ENCODE measurements around the gene CDYL. TPM values are rescaled to one million over a fixed set of nuclear protein-coding genes. Genes with fewer than 3 reads are reported as not detected.
A peak's percentile ranks its signal among the peaks of the same experiment; 100 is the strongest.
"Not testable (repeated sequence)": the region's sequence is repeated elsewhere in the genome, so short reads cannot be mapped to it uniquely, and the experiment has no call there.

Gene CDYL
- polyA plus RNA-seq, 3 donors: 27.2 to 30.3 (median 27.4) TPM

DNA sequence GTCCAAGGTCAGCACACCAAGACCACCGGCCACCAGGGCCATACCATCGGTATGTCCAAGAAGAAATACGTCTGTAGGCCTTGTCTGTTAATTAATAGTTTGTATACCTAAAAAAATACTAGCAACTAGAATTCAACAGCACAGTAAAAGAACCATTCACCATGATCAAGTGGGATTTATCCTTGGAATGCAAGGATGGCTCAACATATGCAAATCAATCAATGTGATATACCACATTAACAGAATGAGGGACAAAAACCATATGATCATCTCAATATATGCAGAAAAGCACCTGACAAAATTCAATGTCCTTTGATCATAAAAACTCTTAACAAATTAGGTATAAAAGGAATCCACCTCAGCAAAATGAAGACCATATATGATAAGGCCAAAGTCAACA lies 203.2 kb downstream of the CDYL start:
- DNase-seq (ENCODE audit: low read depth in 3 of 3, low spot score in 2 of 3): no peak

DNA sequence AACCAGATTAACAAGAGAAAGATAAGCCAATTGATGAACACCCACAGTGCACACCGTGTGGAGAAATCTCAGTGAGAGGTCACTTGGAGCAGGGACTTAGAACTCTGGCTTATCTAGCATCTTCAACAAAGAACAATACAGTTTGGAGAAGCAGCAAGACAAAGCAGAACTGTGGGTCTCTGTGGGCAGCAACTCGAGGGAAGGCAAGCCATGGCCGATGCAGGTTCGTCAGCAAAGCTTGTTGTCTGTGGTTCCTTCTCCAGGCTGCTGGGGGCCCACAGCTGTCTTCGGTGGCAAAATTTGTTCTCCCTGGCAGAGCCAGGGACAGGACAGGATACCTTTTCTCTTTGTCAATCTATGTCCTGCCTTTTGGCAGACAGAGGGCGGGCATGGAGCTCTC lies 205.6 kb downstream of the CDYL start:
- no peak for DNase-seq (ENCODE audit: low read depth in 3 of 3, low spot score in 2 of 3)

DNA sequence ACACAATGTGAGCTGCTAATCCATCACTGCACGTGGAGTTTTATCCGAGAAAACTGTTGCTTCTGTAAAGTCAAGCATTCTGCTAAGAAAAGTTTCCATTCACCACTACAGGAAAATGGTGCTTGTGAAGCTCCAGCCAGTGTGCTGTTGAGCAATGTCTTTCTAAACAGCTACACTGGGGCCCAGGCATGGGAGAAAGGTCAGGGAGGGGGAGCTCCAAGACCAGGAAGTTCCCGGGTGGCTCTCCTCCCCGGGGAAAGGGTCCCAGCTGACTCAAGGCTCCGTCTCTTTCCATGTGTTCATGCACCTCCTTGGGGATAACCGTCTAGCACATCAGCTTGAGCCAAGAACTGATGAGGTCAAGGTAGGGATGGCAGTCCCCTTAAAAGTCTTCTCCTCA lies 207.1 kb downstream of the CDYL start:
- no peak for DNase-seq (ENCODE audit: low read depth in 3 of 3, low spot score in 2 of 3)

DNA sequence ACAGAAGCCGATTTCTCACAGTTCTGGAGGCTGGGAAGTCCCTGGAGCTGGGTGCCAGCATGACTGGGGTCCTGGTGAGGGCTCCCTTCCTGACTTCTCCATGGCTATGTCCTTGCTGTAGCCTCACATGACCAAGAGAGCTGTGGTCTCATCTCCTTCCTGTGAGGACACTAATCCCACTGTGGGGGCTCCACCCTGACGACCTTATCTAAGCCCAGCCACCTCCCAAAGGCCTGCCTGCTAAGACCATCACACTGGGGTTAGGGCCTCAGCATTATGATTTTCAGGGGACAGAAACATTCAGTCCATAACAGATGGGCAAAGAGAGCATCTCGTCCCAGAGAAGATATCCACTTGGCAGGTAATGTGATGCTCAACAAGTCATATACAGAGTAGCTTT lies 210.8 kb downstream of the CDYL start:
- no peak for DNase-seq (ENCODE audit: low read depth in 3 of 3, low spot score in 2 of 3)

DNA sequence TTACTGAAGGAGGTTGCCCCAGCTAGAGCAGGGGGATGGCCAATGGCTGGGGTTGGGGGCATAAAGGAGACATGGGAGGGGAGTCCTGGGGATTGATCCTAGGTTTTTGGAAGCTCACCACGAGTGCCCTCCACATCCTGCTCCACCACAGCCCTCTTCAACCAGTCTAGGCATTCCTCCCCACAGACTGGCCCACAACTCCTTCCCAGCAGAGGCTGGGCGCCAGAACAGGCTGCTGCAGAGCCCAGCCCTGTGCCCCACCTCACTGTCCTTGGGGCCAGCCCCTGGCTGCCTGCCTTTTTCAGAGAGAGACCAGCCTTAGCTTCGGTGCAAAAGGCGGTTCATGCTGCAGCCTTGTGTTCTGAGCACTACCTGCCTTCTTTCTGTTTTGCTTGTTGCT lies 211.2 kb downstream of the CDYL start:
- no peak for DNase-seq (ENCODE audit: low read depth in 3 of 3, low spot score in 2 of 3)

DNA sequence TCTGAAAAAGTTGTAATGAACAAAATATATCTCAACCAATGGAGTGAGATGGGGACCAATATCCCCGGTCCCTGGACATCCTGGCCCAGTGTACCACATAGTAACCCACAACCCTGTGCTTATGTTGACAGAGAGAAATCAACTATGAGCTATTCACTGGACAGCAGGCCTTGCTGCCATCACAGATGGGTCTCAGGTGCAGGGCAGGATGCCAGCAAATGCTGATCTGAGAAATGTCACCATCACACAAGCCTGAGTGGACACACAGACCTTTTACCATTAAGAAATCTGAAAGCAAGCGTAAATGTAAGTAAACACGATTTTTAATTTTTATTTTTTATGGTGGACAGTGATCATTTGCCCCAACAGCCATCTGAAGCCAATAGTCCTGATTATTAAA lies 218.5 kb downstream of the CDYL start:
- DNase-seq (ENCODE audit: low read depth in 3 of 3, low spot score in 2 of 3): no peak

DNA sequence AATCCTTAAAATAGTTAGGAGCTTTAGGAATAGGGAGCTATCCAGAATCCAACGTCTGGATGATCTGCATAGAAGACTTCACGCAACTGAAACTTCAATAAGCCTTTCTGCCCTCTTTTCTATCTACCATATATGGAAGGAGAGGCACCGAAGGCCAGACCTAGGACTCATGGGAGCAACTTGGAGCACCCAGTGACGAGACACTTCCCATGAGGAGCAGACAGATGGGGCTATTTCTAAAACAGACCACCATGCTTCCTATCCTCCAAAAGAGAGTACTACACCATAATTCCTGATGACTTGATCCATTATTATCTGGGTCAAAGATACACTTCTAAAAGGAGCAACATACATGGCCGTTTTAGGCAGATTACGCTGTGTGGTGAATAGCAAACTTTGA lies 221.7 kb downstream of the CDYL start:
- DNase-seq (ENCODE audit: low read depth in 3 of 3, low spot score in 2 of 3): no peak

DNA sequence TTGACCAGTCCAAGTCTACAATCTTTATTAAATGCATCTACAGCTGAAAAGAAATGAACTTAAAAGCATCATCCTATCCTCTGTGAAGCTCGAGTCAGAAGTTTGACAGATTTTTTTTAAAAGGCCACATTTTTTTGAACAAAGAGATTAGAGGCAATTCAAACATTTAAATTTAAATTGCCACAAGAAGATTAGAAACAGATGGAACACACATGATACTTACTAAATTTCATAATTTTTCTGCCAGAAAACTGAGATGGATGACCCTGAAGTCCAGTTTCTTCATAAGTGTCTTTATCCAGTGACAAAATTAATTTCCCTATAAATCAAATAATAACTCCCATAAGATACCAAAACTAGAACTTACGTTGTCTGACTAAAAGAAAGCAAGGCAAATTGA lies 223.4 kb downstream of the CDYL start:
- no peak for DNase-seq (ENCODE audit: low read depth in 3 of 3, low spot score in 2 of 3)

DNA sequence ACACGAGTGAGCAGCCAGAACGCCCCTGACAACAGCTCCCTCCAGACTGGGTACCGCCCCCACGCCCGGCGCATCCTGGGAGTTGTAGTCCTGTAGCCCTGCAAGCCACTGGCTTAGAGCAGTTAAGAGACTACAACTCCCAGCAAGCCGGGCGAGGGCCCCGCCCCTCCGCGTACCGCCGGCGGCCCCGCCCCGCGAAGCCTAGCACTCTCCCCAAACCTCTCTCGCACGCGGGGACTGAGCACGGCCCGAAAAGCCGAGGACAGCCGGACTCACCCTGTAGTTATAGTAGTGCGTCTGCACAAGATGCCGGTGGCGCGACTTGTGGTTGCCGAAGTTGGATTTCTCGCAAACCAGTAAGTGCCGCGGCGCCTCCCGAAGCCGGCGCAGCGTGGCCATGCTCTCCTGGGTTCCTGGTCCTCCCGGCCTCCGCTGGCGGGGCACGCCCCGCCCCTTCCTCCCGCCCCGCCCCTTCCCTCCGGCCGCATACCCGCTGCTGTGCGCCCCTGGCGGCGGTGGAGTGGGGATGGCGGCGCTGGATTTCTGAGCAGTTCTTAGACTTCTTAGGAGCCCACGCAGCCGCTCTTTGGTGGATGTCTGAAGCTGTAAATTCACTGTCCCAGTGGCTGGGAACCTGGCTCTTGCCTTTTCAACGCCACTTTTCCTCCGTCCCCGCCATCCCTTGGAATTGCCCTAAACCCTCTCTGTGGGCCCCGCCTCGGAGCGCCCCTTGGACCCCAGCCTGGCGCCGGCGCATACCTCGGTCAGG lies 227.6 kb downstream of the CDYL start, which contains the start of gene RPP40:
Gene RPP40, minus strand, starts transcription at position 434 of the 769 bp plus-strand sequence. Its CDS starts 35 bp downstream, at position 399.
- peak; percentile 90 to 91 (median 90) for DNase-seq (ENCODE audit: low read depth in 3 of 3, low spot score in 2 of 3)

DNA sequence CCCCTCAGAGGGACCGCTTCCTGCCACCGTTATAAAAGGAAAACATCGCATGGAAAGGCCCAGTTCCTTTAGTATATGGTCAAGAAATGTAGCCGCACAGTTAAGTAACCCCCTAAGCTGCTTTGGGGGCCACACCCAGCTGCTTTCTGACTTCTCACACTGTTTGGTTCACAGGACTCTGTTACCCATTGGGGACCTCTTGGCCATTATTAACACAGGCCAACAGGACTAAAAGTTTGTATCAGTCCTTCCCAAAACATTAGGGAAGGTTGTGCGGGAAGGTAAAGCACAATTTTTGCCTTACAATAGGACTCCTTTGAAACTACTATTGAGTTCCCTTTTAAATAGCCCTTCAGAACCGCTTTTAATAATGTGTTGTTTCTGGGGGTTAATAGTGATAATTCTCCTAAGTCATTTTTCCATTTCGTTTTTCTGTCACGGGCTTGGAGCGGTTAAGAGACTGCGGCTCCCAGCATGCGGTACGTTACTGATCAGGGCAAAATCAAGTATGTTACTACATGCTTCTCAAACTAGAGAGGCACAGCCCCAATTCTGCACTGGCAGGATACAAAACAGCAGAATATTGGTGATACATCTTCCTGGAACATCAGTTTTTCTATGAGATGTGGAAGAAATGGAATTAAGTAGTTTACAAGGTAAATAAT lies 228.3 kb downstream of the CDYL start:
- DNase-seq (ENCODE audit: low read depth in 3 of 3, low spot score in 2 of 3): no peak

DNA sequence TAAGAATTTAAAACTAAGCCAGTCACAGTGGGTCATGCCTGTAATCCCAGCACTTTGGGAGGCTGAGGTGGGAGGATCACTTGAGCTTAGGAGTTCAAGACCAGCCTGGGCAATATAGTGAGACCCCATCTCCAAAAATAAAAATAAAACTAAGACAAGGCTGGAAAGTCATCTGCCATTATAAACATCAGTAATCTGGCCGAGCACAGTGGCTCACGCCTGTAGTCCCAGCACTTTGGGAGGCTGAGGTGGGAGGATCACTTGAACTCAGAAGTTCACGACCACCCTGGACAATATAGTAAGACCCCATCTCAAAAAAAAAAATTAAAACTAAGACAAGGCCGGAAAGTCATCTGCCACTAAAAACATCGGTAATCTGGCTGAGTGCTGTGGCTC lies 228.8 kb downstream of the CDYL start:
- DNase-seq (ENCODE audit: low read depth in 3 of 3, low spot score in 2 of 3): not testable (repeated sequence)

Other genes with a start within 250 kb of the CDYL start
- gene RPP40, start 227.6 kb downstream of the CDYL start, polyA plus RNA-seq (ENCODE audit: insufficient read length in 3 of 3): 10 to 100 TPM; 11.8 to 13.6 (median 12.4) TPM

Data from right renal cortex interstitium (tissue), 3 donors.